Upper lobe of left lung (tissue), 6 donors: ENCODE measurements around the gene HESX1. TPM values are rescaled to one million over a fixed set of nuclear protein-coding genes. Genes with fewer than 3 reads are reported as not detected.

Experiments
- ATAC-seq, 2 donors: fragments of 200-7000 bp; cut with Tn5 transposase; one replicate each; pipeline ENCODE4 v1.9.1; 2022; ENCODE audit warnings: mild to moderate bottlenecking in 2 of 2, moderate library complexity in 2 of 2; ENCODE audit not compliant: low FRiP score in 2 of 2
- DNase-seq, 2 donors: peaks; one replicate each; pipeline ENCODE4 v3.0.0-alpha.2; 2019 to 2020
- H3K27ac ChIP-seq, 4 donors: fragments of 200-600 bp; sonication (generic); one replicate each; pipeline ENCODE4 v1.5.1; 2016 to 2019
- H3K27me3 ChIP-seq, 4 donors: fragments of 200-600 bp; sonication (generic); one replicate each; pipeline ENCODE4 v1.5.1; 2017 to 2019
- H3K36me3 ChIP-seq, 4 donors: fragments of 200-600 bp; sonication (generic); one replicate each; pipeline ENCODE4 v1.5.1; 2016 to 2019
- H3K4me1 ChIP-seq, 4 donors: fragments of 200-600 bp; sonication (generic); one replicate each; pipeline ENCODE4 v1.5.1; 2018 to 2019
- H3K4me3 ChIP-seq, 4 donors: fragments of 200-600 bp; sonication (generic); one replicate each; pipeline ENCODE4 v1.5.1; 2017 to 2019; ENCODE audit warnings: mild to moderate bottlenecking in 2 of 4, moderate library complexity in 1 of 4
- H3K9me3 ChIP-seq, 4 donors: fragments of 200-600 bp; sonication (generic); one replicate each; pipeline ENCODE4 v1.5.1; 2018 to 2019
- EP300 ChIP-seq, 4 donors: sonication (generic); formaldehyde crosslinking; IDR thresholded peaks; one replicate each; pipeline ENCODE4 v1.5.1; 2017; ENCODE audit warnings: antibody characterized with exemption in 4 of 4, control low read depth in 2 of 4
- POLR2A ChIP-seq, 4 donors: fragments of 450-650 bp; IDR thresholded peaks; one replicate each; pipeline ENCODE4 v1.5.1; 2016 to 2017; ENCODE audit warnings: antibody characterized with exemption in 4 of 4, mild to moderate bottlenecking in 2 of 4
- POLR2AphosphoS5 ChIP-seq, 2 donors: sonication (generic); formaldehyde crosslinking; IDR thresholded peaks; one replicate each; pipeline ENCODE4 v1.5.1; 2017; ENCODE audit warnings: antibody characterized with exemption in 2 of 2
- WGBS, 2 donors: methylation state at CpG; one replicate each; pipeline ENCODE4 v1.1.5; 2017 to 2018; 5-methylcytosine and 5-hydroxymethylcytosine counted together
- total RNA-seq, 6 donors: library from RNA; depleted of rRNA in 4 of 6; stranded (reverse); fragments of >200 nt in 4 of 6; gene quantifications; one replicate each; pipeline versions ENCODE4 v1.1.0 to v1.2.1, GENCODE V29; 2016 to 2021
- TF ChIP-seq, protein P1 (sequence below), 6 experiments: fragments of 450-650 bp in 4 of 6; fragments of 200-600 bp in 2 of 6; sonication (generic) in 2 of 6; IDR thresholded peaks; one replicate each; pipeline ENCODE4 v1.5.1; 2016 to 2019; ENCODE audit warnings: antibody characterized with exemption in 6 of 6
- donor health status: DM: no; HTN: no; CAD: no; lungs with moderate emphysema.
- donor health status: DM: no; HTN: yes; CAD: no; lungs with severe emphysema.

Gene HESX1
- total RNA-seq, 6 donors from 2014 or later, result 0.74 to 2.1 (median 0.91) TPM; not detected in 1

DNA sequence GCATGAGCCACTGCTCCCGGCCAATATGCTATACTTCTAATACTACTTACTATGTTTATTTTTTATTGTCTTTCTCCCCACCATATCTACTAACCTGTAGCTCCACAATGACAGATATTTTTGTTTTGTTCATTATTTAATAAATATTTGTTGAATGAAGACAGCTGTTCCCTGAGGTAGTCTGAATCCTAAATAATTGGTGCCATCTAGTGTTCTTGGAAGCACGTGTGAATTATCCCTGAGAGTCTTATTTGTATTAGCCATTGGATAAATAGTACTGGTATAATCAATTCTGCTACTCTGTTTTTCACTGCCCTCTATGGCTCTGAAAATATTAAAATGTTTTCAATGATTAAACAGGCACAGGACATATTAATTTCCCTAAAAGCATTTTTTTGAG is 22.1 kb upstream of the HESX1 start:
- 53 to 65% methylated on average over 2 of the region's 2 CpGs for WGBS, 2 donors
- no peak overlapping the region for H3K4me3 ChIP-seq
- no peaks in the 10 kb centered on the region for H3K27me3 ChIP-seq
- H3K4me1 ChIP-seq, result peaks cover under 1 to 5% (median 4%) of the 10 kb centered on the region in 4 donors
- no peak for ATAC-seq
- no peak for DNase-seq
- H3K36me3 ChIP-seq, result no peaks in the 10 kb centered on the region
- H3K27ac ChIP-seq, result no peak overlapping the region
- H3K9me3 ChIP-seq, result no peaks in the 10 kb centered on the region
- TF ChIP-seq EP300 (IDR thresholded peaks at IDR 0.05) (no peak), POLR2A (IDR thresholded peaks at IDR 0.05) (no peak)

- WGBS, 2 donors, result 87 to 95% methylated on average over 2 of the region's 2 CpGs
- no peak overlapping the region for H3K27ac ChIP-seq
- H3K9me3 ChIP-seq, result no peaks in the 10 kb centered on the region
- ATAC-seq (no peak), DNase-seq (no peak)
- no peaks in the 10 kb centered on the region for H3K4me1 ChIP-seq
- H3K27me3 ChIP-seq, result no peaks in the 10 kb centered on the region
- no peaks in the 10 kb centered on the region for H3K36me3 ChIP-seq
- no peak overlapping the region for H3K4me3 ChIP-seq
- TF ChIP-seq, protein P1, sequence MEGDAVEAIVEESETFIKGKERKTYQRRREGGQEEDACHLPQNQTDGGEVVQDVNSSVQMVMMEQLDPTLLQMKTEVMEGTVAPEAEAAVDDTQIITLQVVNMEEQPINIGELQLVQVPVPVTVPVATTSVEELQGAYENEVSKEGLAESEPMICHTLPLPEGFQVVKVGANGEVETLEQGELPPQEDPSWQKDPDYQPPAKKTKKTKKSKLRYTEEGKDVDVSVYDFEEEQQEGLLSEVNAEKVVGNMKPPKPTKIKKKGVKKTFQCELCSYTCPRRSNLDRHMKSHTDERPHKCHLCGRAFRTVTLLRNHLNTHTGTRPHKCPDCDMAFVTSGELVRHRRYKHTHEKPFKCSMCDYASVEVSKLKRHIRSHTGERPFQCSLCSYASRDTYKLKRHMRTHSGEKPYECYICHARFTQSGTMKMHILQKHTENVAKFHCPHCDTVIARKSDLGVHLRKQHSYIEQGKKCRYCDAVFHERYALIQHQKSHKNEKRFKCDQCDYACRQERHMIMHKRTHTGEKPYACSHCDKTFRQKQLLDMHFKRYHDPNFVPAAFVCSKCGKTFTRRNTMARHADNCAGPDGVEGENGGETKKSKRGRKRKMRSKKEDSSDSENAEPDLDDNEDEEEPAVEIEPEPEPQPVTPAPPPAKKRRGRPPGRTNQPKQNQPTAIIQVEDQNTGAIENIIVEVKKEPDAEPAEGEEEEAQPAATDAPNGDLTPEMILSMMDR (IDR thresholded peaks at IDR 0.05), result no peak
- TF ChIP-seq POLR2A (IDR thresholded peaks at IDR 0.05) (no peak), POLR2AphosphoS5 (IDR thresholded peaks at IDR 0.05) (no peak), EP300 (IDR thresholded peaks at IDR 0.05) (no peak)
Observed at GRCh38 chr3:57206423-57206822, 6.6 kb upstream of the HESX1 start.

- no peak overlapping the region for H3K27ac ChIP-seq
- H3K9me3 ChIP-seq, result no peaks in the 10 kb centered on the region
- 90 to 96% methylated on average over 4 of the region's 4 CpGs for WGBS, 2 donors
- ATAC-seq (no peak), DNase-seq (no peak)
- H3K36me3 ChIP-seq, result no peaks in the 10 kb centered on the region
- TF ChIP-seq POLR2AphosphoS5 (IDR thresholded peaks at IDR 0.05), result no peak
- TF ChIP-seq EP300 (IDR thresholded peaks at IDR 0.05), result no peak
- TF ChIP-seq, protein P1 (IDR thresholded peaks at IDR 0.05), result no peak
- no peak overlapping the region for H3K4me3 ChIP-seq
- no peaks in the 10 kb centered on the region for H3K27me3 ChIP-seq
- H3K4me1 ChIP-seq, result no peaks in the 10 kb centered on the region
Observed at GRCh38 chr3:57194641-57195040, 5.1 kb downstream of the HESX1 start.

- H3K4me3 ChIP-seq, result no peak overlapping the region
- 91 to 96% methylated on average over 3 of the region's 3 CpGs for WGBS, 2 donors
- H3K9me3 ChIP-seq, result no peaks in the 10 kb centered on the region
- H3K36me3 ChIP-seq, result no peaks in the 10 kb centered on the region
- no peaks in the 10 kb centered on the region for H3K27me3 ChIP-seq
- no peaks in the 10 kb centered on the region for H3K4me1 ChIP-seq
- TF ChIP-seq EP300 (IDR thresholded peaks at IDR 0.05) (no peak), POLR2A (IDR thresholded peaks at IDR 0.05) (no peak), POLR2AphosphoS5 (IDR thresholded peaks at IDR 0.05) (no peak)
- TF ChIP-seq, protein P1 (IDR thresholded peaks at IDR 0.05), result no peak
- no peak overlapping the region for H3K27ac ChIP-seq
- ATAC-seq (no peak), DNase-seq (no peak)
Observed at GRCh38 chr3:57192028-57192427, 7.8 kb downstream of the HESX1 start.

- Histone ChIP-seq H3K4me3 (no peak overlapping the region), H3K27me3 (no peaks in the 10 kb centered on the region), H3K36me3 (no peaks in the 10 kb centered on the region), H3K9me3 (no peaks in the 10 kb centered on the region), H3K4me1 (no peaks in the 10 kb centered on the region), H3K27ac (no peak overlapping the region)
- TF ChIP-seq, protein P1 (IDR thresholded peaks at IDR 0.05), result no peak
- TF ChIP-seq EP300 (IDR thresholded peaks at IDR 0.05) (no peak), POLR2AphosphoS5 (IDR thresholded peaks at IDR 0.05) (no peak), POLR2A (IDR thresholded peaks at IDR 0.05) (no peak)
- WGBS, 2 donors, result 57 to 62% methylated on average over 6 of the region's 6 CpGs
- no peak for ATAC-seq
- no peak for DNase-seq
Observed at GRCh38 chr3:57184526-57184925, 15.3 kb downstream of the HESX1 start.
